ENCODE results near the gene TBCA. TPM values are rescaled to one million over a fixed set of nuclear protein-coding genes. Genes with fewer than 3 reads are reported as not detected.

Gene TBCA
- 100 to 1,000 TPM; 140 to 203 (median 167) TPM for total RNA-seq

- TF ChIP-seq CTCF (IDR thresholded peaks at IDR 0.05; ENCODE audit: low read depth): no peak
These were observed at the start of gene TBCA for GRCh38 chr5:77775790-77776553. TSS of gene TBCA (minus strand) at chr5:77776339. CDS start at chr5:77776257, 82 bp downstream.

- no peak for TF ChIP-seq CTCF (IDR thresholded peaks at IDR 0.05; ENCODE audit: low read depth)
These were observed 48.8 kb upstream of the TBCA start for GRCh38 chr5:77824981-77825380.

DNA sequence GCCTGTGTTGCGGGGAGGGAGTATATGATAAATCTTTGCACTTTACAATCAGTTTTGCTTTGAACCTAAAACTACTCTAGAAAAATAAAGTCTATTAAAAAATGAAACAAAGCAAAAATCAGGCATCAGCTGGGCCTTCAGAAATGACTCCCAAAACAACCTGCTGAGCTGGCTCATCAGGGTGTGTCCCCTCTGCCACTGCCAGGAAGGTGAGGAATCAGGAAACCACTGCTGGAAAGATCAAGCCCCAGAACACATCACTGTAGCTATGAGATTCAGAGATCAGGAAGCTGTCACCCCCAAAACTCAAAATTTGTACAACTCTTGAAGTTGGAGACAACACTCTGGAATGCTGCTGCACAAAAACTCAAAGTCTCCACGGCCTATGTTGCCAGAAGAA, 40.5 kb upstream of the TBCA start:
- TF ChIP-seq CTCF (IDR thresholded peaks at IDR 0.05; ENCODE audit: low read depth): no peak

DNA sequence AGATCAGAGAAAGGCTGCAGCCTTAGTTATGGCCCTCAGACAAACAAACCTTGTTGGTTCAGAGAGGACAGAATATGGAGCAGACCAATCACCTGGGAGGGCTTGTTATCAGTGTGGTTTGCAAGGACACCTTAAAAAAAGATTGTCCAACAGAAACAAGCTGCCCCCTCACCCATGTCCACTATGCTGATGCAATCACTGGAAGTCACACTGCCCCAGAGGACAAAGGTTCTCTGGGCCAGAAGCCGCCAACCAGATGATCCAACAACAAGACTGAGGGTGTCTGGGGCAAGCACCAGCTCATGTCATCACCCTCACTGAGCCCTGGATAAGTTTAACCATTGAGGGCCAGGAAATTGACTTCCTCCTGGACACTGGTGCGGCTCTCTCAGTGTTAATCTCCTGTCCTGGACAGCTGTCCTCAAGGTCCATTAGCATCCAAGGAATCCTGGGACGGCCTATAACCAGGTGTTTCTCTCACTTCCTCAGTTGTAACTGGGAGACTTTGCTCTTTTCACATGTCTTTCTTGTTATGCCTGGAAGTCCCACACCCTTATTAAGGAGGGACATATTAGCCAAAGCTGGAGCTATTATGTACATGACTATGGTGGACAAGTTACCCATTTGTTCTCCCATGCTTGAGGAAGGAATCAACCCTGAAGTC, 36.9 kb upstream of the TBCA start:
- TF ChIP-seq CTCF (IDR thresholded peaks at IDR 0.05; ENCODE audit: low read depth): no peak

DNA sequence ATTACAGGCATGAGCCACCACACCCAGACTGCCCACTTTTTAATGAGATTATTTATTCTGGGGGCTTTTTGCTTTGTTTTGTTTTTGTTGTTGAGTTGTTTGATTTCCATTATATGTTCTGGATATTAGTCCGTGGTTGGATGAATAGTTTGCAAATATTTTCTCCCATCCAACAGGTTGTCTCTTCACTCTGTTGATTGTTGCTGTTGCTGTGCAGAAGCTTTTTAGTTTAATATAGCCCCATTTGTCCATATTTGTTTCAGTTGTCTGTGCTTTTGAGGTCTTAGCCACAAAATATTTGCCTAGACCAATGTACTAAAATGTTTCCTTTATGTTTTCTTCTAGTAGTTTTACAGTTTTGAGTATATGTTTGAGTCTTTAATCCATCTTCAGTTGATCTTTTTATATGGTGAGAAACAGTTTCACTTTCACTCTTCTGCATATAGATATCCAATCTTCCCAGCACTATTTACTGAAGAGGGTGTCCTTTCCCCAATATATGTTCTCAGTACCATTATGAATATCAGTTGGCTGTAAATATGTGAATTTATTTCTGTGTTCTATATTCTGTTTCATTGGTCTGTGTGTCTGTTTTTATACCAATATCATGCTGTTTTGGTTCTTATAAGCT, 30.2 kb upstream of the TBCA start:
- TF ChIP-seq CTCF (IDR thresholded peaks at IDR 0.05; ENCODE audit: low read depth): no peak

DNA sequence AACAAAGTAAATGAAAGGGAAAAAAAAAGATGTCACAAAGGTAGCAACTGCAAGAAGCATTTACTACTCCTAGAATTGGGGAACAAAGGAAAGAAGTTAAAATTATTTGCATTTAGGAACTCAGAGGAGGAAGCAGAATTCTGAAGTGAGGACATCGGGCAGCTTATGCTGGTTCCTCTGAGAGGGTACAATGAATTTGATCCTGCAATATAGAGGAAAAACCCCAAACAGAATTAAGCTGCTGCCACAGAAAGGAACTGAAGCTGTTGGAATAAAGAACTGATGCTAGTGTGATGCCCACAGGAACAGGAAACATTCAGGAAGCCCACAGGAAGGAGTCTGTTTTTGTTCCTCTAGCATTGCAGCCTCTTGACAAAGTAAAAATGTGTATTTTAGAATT, 22.3 kb upstream of the TBCA start:
- TF ChIP-seq CTCF (IDR thresholded peaks at IDR 0.05; ENCODE audit: low read depth): no peak

DNA sequence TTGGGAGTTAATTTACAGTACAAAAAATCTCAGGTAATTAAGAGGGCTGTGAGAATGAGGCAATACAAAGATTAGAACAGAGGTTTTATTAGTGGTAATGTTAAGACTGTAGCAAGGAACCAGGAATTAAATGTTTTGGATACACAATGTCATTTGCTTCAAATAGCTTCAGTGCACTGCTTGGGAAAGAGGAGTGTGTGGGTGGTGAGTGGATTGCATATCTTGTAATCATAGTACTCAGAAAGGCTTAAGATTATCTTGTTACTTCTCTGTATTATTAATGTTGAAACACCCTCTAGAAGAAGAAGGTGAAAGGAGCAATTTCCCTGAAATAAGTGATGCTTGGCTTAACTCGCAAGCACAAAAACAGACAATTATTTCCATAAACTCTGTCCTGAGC, 21.0 kb upstream of the TBCA start:
- no peak for TF ChIP-seq CTCF (IDR thresholded peaks at IDR 0.05; ENCODE audit: low read depth)

All from subcutaneous adipose tissue (tissue), 4 donors.